ENCODE measurements around the gene ERBIN.

DNA sequence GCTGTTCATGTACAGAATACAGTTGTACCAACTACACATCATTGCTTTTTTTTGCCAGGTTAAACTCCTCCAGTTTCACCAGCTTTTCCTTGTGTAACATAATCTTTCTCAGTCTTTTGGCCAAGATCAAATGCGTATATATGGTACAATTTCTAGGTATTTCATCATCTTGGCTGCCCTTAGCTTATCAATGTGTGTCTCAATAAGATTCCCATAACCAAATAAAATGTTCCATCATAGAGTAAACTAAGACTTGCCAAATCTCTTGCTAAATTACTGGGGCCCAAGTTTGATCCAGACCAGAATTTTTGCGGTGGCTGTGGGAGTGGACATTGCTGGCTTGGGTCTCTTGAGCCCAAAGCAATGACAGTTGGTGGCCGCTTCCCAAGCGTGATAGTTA is 24.3 kb upstream of the ERBIN start:
- TF ChIP-seq CTCF (conservative IDR thresholded peaks at IDR 0.05) (no peak), EZH2 (IDR thresholded peaks at IDR 0.05; ENCODE audit: low read depth) (no peak)

Data from PC-9 (cell line).